Endothelial cell of umbilical vein (primary cell): ENCODE measurements around the gene CAPN1. TPM values are rescaled to one million over a fixed set of nuclear protein-coding genes. Genes with fewer than 3 reads are reported as not detected.

Source experiments
- BruUV-seq: library from RNA; stranded (reverse); fragments of 400-500 nt; replicated peaks from 2 replicates; lab custom pipeline; 2021; lab: Mats Ljungman, UMichigan
- CTCF ChIA-PET: fragments of 300-600, 350-600 bp; sonication (Branson Sonifier 250); formaldehyde crosslinking; loops from one replicate; lab custom pipeline; 2021; ENCODE audit warnings: antibody characterized with exemption, inconsistent platforms; lab: Charles Lee
- POLR2A ChIA-PET: fragments of 300-600, 350-600 bp; sonication (Branson Sonifier 250); formaldehyde crosslinking; loops from one replicate; lab custom pipeline; 2021; ENCODE audit warnings: antibody characterized with exemption, inconsistent platforms; lab: Charles Lee
- DNase-seq: peaks from one replicate; pipeline ENCODE4 v3.0.0-alpha.2; 2011; ENCODE audit warnings: low read depth, low spot score
- FAIRE-seq: peaks from 2 replicates; lab custom pipeline; 2011; peaks lifted over from hg19 to GRCh38; lab: Jason Lieb, UNC
- H2AFZ ChIP-seq: 2 replicates; pipeline ENCODE4 v1.6.0; 2012; ENCODE audit warnings: low read depth, low read length, control low read depth, inconsistent platforms
- H3K27ac ChIP-seq: 2 replicates; pipeline ENCODE4 v1.5.1; 2011; ENCODE audit warnings: low read depth, mild to moderate bottlenecking, control low read depth, low read length, moderate library complexity; ENCODE audit not compliant: insufficient read depth
- H3K27me3 ChIP-seq, 2 experiments: 2 replicates each; pipeline versions ENCODE4 v1.6.0 to v1.6.1; 2011; ENCODE audit warnings: low read length in 2 of 2, mixed read lengths in 1 of 2; ENCODE audit not compliant: control insufficient read depth in 2 of 2, insufficient read depth in 2 of 2
- H3K36me3 ChIP-seq, 2 experiments: 2 replicates in 1 of 2; 3 replicates in 1 of 2; pipeline ENCODE4 v1.5.1; 2011; ENCODE audit warnings: low read length in 2 of 2, mild to moderate bottlenecking in 1 of 2, moderate library complexity in 1 of 2; ENCODE audit not compliant: control insufficient read depth in 2 of 2, insufficient read depth in 2 of 2; ENCODE audit errors: extremely low read depth in 1 of 2
- H3K4me1 ChIP-seq: 3 replicates; pipeline ENCODE4 v1.5.1; 2011; ENCODE audit warnings: mild to moderate bottlenecking, low read length; ENCODE audit not compliant: control insufficient read depth, insufficient read depth; ENCODE audit errors: extremely low read depth
- H3K4me2 ChIP-seq: 2 replicates; pipeline ENCODE4 v1.6.1; 2011; ENCODE audit warnings: low read length, control low read depth, mixed read lengths; ENCODE audit not compliant: insufficient read depth
- H3K4me3 ChIP-seq, 3 experiments: fragments of 200-600 bp in 1 of 3; sonication (generic), shearing (Covaris generic) in 1 of 3; replicated peaks in 1 of 3; 2 replicates each; pipeline ENCODE4 v1.5.1; 2011 to 2016; ENCODE audit warnings: control low read depth in 3 of 3, low read length in 3 of 3, mild to moderate bottlenecking in 2 of 3, inconsistent platforms in 1 of 3, low read depth in 1 of 3, moderate library complexity in 1 of 3; ENCODE audit not compliant: insufficient read depth in 1 of 3
- H3K79me2 ChIP-seq: 2 replicates; pipeline ENCODE4 v1.6.0; 2012; ENCODE audit warnings: low read length, inconsistent platforms; ENCODE audit not compliant: control insufficient read depth, insufficient read depth
- H3K9ac ChIP-seq: replicated peaks from 2 replicates; pipeline ENCODE3; 2011; ENCODE audit warnings: low read length, control low read depth; ENCODE audit not compliant: insufficient read depth; ENCODE audit errors: extremely low read depth
- H3K9me1 ChIP-seq: replicated peaks from 3 replicates; pipeline ENCODE4 v1.6.0; 2011; ENCODE audit warnings: mild to moderate bottlenecking, low read length; ENCODE audit not compliant: control insufficient read depth, insufficient read depth; ENCODE audit errors: extremely low read depth
- H3K9me3 ChIP-seq: replicated peaks from 2 replicates; pipeline ENCODE4 v1.5.1; 2012; ENCODE audit warnings: low read length, inconsistent platforms; ENCODE audit not compliant: control insufficient read depth, insufficient read depth
- H4K20me1 ChIP-seq: replicated peaks from 2 replicates; pipeline ENCODE3; 2011; ENCODE audit warnings: mild to moderate bottlenecking, low read length; ENCODE audit not compliant: control insufficient read depth, insufficient read depth; ENCODE audit errors: extremely low read depth
- CTCF ChIP-seq, 2 donors: IDR thresholded peaks; 1 replicate in 1 of 2; 2 replicates in 1 of 2; pipeline ENCODE4 v1.5.1; 2011; ENCODE audit warnings: low read length in 2 of 2, mild to moderate bottlenecking in 2 of 2, moderate library complexity in 2 of 2, control low read depth in 1 of 2, inconsistent platforms in 1 of 2, low read depth in 1 of 2; ENCODE audit not compliant: insufficient read depth in 1 of 2; ENCODE audit errors: extremely low read depth in 1 of 2
- EZH2 ChIP-seq: IDR thresholded peaks from 2 replicates; pipeline ENCODE4 v1.6.1; 2012; ENCODE audit warnings: borderline replicate concordance, low read depth, mild to moderate bottlenecking, moderate library complexity, low read length, inconsistent platforms; ENCODE audit not compliant: severe bottlenecking
- FOS ChIP-seq: IDR thresholded peaks from 2 replicates; pipeline ENCODE4 v1.6.1; 2011; ENCODE audit warnings: mild to moderate bottlenecking, low read length, moderate library complexity, borderline replicate concordance; ENCODE audit not compliant: insufficient read depth
- GATA2 ChIP-seq: IDR thresholded peaks from 2 replicates; pipeline ENCODE4 v1.7.0; 2011; ENCODE audit warnings: low read depth, mild to moderate bottlenecking, moderate library complexity, mixed read lengths, low read length; ENCODE audit not compliant: insufficient read length, insufficient read depth
- JUN ChIP-seq: IDR thresholded peaks from 2 replicates; pipeline ENCODE4 v1.6.1; 2011; ENCODE audit warnings: borderline replicate concordance, low read depth; ENCODE audit not compliant: insufficient read length, insufficient read depth
- MAX ChIP-seq: IDR thresholded peaks from 2 replicates; pipeline ENCODE4 v1.6.1; 2011; ENCODE audit not compliant: insufficient read depth, insufficient read length
- MYC ChIP-seq: IDR thresholded peaks from one replicate; pipeline ENCODE4 v1.6.1; 2011; ENCODE audit warnings: mild to moderate bottlenecking, low read depth, low read length
- POLR2A ChIP-seq: IDR thresholded peaks from 2 replicates; pipeline ENCODE4 v1.6.1; 2012; ENCODE audit warnings: low read depth, mild to moderate bottlenecking, control low read depth, low read length
- POLR2AphosphoS5 ChIP-seq: IDR thresholded peaks from 2 replicates; pipeline ENCODE4 v1.6.1; 2012; ENCODE audit warnings: low read depth, mild to moderate bottlenecking, control low read depth, low read length, moderate library complexity; ENCODE audit not compliant: insufficient read depth
- dilution Hi-C: fragments of 300-500 bp; cut with MboI; formaldehyde crosslinking; loops from one replicate; pipeline ENCODE4 v1.15.0; 2019; ENCODE audit warnings: low sequenced_read_pairs; ENCODE audit not compliant: extremely low pct_ligation_motif_present
- intact Hi-C: fragments of 100-400 bp; cut with micrococcal nuclease; formaldehyde crosslinking; loops from one replicate; pipeline ENCODE4 v1.10.0; 2022
- polyA plus RNA-seq, 4 experiments: library from polyadenylated mRNA; depleted of rRNA in 3 of 4; stranded (reverse) in 3 of 4; unstranded in 1 of 4; fragments of >200 nt; gene quantifications; 2 replicates each; pipeline versions ENCODE4 v1.2.1 to v1.2.3, GENCODE V29; 2011 to 2012; ENCODE audit warnings: missing spikeins in 1 of 4
- total RNA-seq: library from RNA; stranded (reverse); gene quantifications from 2 replicates; pipeline ENCODE4 v1.2.3, GENCODE V29; 2021

CAPN1 gene
- total and polyA plus RNA-seq, 2 donors (not counting 3 experiments of a cell fraction or from before 2014, with no cell fraction given) = 217 to 218 TPM

- no peak overlapping the region for H3K27ac ChIP-seq
- dilution Hi-C loops (no loop called here), intact Hi-C loops (no loop called here)
- no peak overlapping the region for H3K9ac ChIP-seq
- no peaks in the 10 kb centered on the region for H3K9me3 ChIP-seq
- no peak for FAIRE-seq
- POLR2A ChIA-PET = no interaction called here
- CTCF ChIA-PET = interaction anchor here (1.0 to 1.4 kb wide), 2 partner anchors 8 to 21 kb away, joined by 3 to 4 read pairs; no protein-coding TSS in a partner anchor
- BruUV-seq = no TSS peak
- no peaks in the 10 kb centered on the region for H4K20me1 ChIP-seq
- H3K36me3 ChIP-seq = no peaks in the 10 kb centered on the region
- no peaks in the 10 kb centered on the region for H3K9me1 ChIP-seq
- H3K4me2 ChIP-seq = no peak overlapping the region
- no peak overlapping the region for H2AFZ ChIP-seq
- DNase-seq = no peak
- H3K79me2 ChIP-seq = no peaks in the 10 kb centered on the region
- no peaks in the 10 kb centered on the region for H3K4me1 ChIP-seq
- peaks cover 0 to 2% of the 10 kb centered on the region in 2 experiments for H3K27me3 ChIP-seq
- TF ChIP-seq POLR2AphosphoS5 (no peak), GATA2 (no peak), EZH2 (no peak), MYC (no peak), MAX (no peak), POLR2A (no peak), CTCF (IDR thresholded peaks at IDR 0.05; ENCODE audit: extremely low read depth in 1 of 2, insufficient read depth in 1 of 2, low read depth in 1 of 2, low read length in 2 of 2) (no peak), JUN (no peak), FOS (no peak)
- no peak overlapping the region for H3K4me3 ChIP-seq
Measured at GRCh38 chr11:65157336-65157735, 24.4 kb upstream of the CAPN1 start.
